Hepatic stellate cell (primary cell): ENCODE measurements around the gene CD74.

Source experiments
- DNase-seq: peaks from one replicate; pipeline ENCODE4 v3.0.0; 2011; ENCODE audit warnings: low spot score

The CD74 gene

DNA sequence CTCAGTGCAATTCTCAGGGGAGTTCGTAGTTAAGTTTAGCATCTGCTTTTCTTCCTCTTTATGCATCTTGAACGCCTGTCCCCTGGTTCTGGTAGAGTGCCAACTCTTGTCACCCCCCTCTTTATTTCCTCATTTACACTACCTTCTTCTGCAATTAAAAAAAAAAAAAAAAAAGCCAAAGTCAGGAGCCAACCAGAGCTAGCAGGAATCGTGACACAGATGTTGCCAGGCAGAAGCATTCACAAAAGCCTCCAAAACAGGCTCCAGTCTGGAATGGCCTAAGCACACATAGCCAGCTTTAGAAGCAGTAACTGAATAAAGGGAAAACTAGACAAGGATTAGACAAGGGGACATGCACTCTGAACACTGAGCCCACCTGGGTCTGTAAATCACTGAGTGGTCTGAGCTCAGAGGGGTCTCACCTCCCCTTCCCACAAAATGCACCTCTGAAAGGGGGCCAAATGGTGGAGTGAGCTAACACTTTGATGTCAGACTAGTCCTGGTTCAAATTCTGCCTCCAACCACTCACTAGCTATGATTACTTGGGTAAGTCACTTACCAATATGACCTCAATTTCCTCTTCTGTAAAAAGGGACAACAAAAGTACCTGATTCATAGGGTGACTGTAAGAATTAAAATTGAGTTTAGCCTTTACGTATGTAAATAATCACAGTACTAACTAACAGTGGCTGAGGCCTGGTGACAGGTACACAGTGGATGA is 2.0 kb downstream of the CD74 start:
- DNase-seq: peak; percentile 87

DNA sequence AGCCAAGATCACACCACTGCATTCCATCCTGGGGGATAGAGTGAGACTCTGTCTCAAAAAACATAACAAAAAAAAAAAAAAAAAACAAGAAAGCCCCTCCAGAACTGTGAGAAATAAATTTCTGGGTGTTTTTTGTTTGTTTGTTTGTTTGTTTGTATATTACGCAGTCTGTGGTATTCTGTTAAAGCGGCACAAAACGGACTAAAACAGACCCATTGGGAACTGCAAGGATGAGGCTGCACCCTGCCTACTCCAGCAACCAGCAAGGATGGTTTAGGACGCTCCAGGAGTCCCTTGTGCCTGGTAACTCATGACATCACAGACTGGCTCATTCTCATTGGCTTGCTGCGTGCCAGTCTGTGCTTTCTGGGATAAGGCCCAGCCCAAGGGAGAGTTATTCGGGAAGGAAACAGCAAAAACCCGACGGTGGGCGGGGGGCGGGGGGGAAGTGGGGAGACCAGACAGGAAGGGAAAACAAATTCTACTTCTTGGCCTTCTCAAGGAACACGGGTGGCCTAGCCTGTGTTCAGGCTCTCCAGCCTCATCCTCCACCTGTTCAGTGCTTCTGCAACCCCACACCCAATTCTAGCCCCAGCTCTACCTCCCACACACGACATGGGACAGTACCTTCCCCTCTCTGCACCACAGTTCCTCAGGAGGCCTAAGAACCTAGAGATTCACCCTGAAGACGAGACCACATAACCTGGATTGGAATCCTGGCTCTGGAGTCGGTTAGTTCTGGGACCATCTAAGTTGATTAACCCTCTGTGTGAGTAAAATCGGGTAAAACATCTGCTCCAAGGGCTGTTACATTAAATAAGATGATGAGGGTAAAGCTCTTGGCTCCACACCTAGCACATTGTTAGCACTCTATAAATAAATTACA is 2.8 kb downstream of the CD74 start:
- DNase-seq: peak; percentile 99

DNA sequence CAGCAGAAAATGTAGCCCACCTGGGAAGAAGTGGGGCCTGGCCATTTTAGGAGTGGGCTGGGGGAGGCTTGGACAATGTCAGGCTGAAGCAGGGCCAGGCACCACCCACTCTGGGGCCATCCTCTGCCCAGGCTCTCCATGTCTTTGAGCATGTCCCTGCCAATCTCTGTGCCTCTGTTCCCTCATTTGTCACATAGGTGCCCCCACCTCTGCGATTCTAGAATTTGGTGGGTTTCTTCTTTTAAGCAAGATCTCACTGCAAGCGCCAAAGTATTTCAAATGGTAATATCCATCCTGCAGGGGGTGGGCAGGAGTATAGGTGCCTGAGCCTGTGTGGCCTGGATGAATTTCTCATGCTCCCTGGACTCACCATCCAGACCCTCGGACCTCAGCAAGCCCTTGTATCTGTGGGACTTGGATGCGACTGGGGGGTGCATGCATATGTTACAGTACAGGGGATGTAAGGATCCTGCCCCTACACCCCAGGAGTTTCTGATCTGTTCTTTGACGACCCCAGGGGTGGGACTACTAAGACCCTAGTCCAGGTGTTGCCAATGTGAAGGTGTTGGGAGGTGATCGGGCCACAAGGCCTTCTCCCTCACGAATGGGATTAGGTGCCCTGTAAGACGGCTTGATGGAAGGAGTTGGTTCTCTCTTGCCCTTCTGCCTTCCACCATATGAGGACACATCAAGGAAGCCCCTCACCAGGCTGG is 4.3 kb downstream of the CD74 start:
- no peak for DNase-seq

DNA sequence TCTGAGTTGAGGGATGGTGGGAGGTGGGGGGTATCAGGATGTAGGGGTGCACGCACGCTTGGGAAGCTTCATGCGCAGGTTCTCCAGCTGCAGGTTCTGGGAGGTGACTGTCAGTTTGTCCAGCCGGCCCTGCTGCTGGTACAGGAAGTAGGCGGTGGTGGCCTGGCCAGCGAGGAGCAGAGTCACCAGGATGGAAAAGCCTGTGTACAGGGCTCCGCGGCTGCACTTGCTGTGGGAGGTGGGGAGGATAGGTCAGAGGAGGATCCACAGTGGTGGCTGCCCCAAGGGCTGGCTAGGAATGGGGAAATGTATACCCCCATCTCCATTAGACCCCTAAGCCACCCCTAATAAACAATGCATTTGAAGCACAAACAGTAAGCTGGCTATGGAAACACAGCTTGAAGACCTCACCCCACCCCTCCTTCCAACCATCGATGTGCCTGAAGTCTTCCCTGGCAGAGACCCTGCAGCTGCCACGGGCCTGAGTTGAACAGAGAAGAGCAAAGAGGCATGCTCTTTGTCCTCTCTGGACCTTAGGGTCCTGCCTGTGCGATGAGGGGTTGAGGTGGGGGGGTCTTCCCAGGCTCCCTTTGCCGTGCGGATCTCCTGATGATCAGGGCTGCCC is 5.5 kb downstream of the CD74 start:
- DNase-seq: no peak

- no peak for DNase-seq
Measured at GRCh38 chr5:150406723-150407095, 6.0 kb downstream of the CD74 start.

GRCh38 chr5:150406103-150406722 is 6.5 kb downstream of the CD74 start:
- no peak for DNase-seq

- DNase-seq: no peak
Measured at GRCh38 chr5:150404941-150405816, 7.5 kb downstream of the CD74 start.

DNA sequence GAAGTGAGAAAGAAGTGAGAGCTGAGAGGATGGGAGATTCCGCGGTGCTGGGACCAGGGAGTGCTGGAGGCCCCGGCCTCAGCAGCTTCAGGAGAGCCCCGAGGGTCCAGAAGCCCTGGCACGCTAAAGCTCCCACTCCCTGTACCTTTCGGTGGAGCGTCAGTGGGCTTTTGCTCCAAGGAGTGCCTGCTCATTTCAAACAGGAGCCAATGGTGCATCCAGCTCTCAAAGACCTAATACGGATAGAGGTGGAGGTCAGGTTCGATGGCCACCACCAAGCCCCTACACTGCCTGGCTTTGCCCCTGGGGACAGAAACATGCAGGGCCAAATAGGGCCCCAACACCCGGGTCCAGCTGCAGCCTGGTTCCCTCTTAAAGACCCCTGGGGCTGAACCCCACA is 8.2 kb downstream of the CD74 start:
- no peak for DNase-seq

GRCh38 chr5:150404121-150404520 is 8.6 kb downstream of the CD74 start:
- no peak for DNase-seq

- DNase-seq: no peak
Measured at GRCh38 chr5:150402901-150403342, 9.8 kb downstream of the CD74 start.

DNA sequence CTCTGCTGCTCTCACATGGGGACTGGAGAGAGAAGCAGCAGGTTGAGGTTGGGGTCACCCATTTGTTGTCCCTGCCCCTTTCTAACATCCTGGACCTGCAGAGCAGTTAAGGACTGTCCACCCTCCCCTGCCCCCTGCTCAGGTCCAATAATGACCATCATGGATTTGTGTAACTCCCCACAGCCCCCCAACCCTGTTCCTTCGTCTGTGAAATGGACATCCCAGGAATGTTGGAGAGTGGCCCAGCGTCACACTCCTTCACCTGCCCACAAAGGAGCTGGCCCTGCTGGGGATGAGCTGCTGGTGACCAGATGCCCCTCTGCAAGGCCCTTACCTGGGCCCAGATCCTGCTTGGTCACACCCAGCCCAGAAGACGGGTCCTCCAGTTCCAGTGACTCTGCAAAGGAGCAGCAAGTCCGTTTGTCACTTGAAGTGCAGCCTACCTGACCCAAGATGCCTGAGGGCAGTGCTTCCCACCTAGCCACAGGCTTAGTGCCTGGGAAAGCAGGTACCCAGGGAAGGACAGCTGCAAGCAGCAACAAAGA is 10.4 kb downstream of the CD74 start:
- DNase-seq: no peak

- no peak for DNase-seq
Measured at GRCh38 chr5:150401376-150402228, 11.1 kb downstream of the CD74 start.

- no peak for DNase-seq
Measured at GRCh38 chr5:150401076-150401375, 11.7 kb downstream of the CD74 start.

- DNase-seq: no peak
Measured at GRCh38 chr5:150400316-150401075, 12.2 kb downstream of the CD74 start.

DNA sequence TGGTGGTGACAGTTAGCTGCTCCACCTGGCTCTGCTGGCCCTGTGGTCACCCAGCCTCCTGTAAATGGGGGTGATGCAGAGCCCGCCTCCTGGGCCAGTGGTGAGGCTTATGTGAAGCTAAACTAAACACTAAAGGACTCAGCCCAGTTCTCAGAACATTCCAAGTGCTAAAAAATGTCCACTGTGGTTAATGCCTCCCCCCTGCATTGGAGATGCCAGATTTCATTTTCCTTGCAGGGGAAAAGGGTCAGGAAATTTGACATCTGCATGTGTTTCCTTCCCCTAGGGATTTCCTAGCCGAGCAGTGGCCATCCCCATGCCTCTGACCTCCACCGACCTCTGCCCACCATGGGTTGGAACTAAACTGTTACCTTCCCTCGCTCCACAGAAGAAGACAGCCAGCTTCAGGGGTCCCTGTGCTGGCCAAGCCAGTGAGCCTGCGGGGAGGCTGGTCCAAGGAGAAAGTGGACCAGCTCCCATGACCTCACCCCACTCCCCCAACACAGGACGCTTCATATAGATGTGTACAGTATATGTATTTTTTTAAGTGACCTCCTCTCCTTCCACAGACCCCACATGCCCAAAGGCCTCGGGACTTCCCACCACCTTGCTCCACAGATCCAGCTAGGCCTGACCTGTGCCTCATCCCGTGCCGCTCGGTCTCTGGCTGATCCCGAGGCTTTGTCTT is 13.0 kb downstream of the CD74 start:
- peak; percentile 89 for DNase-seq

- no peak for DNase-seq
Measured at GRCh38 chr5:150398722-150399523, 13.8 kb downstream of the CD74 start.
